Ovary (tissue), 9 donors: Measurements from ENCODE around the gene CCN2. TPM values are rescaled to one million over a fixed set of nuclear protein-coding genes. Genes with fewer than 3 reads are reported as not detected.

Experiments used
- DNase-seq, 5 donors: peaks; one replicate each; pipeline ENCODE4 v3.0.0-alpha.2; 2019 to 2020
- H3K27ac ChIP-seq, 2 donors: fragments of 200-600 bp; one replicate each; pipeline versions ENCODE4 v1.5.1 to v1.8.0; 2019 to 2022
- H3K27me3 ChIP-seq: fragments of 200-600 bp; one replicate; pipeline ENCODE4 v1.8.0; 2022
- H3K36me3 ChIP-seq: fragments of 200-600 bp; sonication (generic); one replicate; pipeline ENCODE4 v1.5.1; 2019
- H3K4me1 ChIP-seq: one replicate; pipeline ENCODE4 v1.8.1; 2013; ENCODE audit warnings: mild to moderate bottlenecking, moderate library complexity; ENCODE audit not compliant: insufficient read depth
- H3K4me3 ChIP-seq: fragments of 200-600 bp; sonication (generic); one replicate; pipeline ENCODE4 v1.5.1; 2017
- H3K9me3 ChIP-seq, 2 donors: fragments of 200-600 bp in 1 of 2; sonication (generic) in 1 of 2; one replicate each; pipeline versions ENCODE4 v1.5.1 to v1.8.1; 2013 to 2019; ENCODE audit warnings: mild to moderate bottlenecking in 1 of 2, moderate library complexity in 1 of 2
- EP300 ChIP-seq: sonication (generic); formaldehyde crosslinking; IDR thresholded peaks from one replicate; pipeline ENCODE4 v1.6.1; 2017; ENCODE audit warnings: antibody characterized with exemption
- POLR2A ChIP-seq: fragments of 450-650 bp; IDR thresholded peaks from one replicate; pipeline ENCODE4 v1.6.1; 2017; ENCODE audit warnings: antibody characterized with exemption, mild to moderate bottlenecking, moderate library complexity
- WGBS, 3 donors: extraction: QIAGEN DNeasy Blood & Tissue Kit in 1 of 3; methylation state at CpG; one replicate each; pipeline versions ENCODE4 v1.1.5 to v1.1.7; 2013 to 2017; 5-methylcytosine and 5-hydroxymethylcytosine counted together
- intact Hi-C, 4 donors: fragments of 100-400 bp; cut with DNase I; formaldehyde crosslinking; loops; one replicate each; pipeline versions ENCODE4 v1.11.0 to v1.15.1; 2022 to 2023
- polyA plus RNA-seq, 2 donors: library from polyadenylated mRNA; stranded (reverse); fragments of 200-250 nt in 1 of 2; fragments of 350-450 nt in 1 of 2; fragmentation: Illumina TruSeq in 1 of 2; extraction: RNeasy Lipid Tissue Mini Kit (QIAGEN cat#74804) in 1 of 2; gene quantifications; one replicate each; pipeline ENCODE4 v1.2.3, GENCODE V29; 2013 to 2014
- total RNA-seq, 7 donors: library from RNA; depleted of rRNA in 2 of 7; stranded (reverse); fragments of >200 nt in 2 of 7; fragmentation: NEBNext Ultra II Directional in 3 of 7; extraction: Animal tissue kit (Norgen Biotek cat#: 25700) in 3 of 7; gene quantifications; one replicate each; pipeline versions ENCODE4 v1.1.0 to v1.2.4, GENCODE V29; 2016 to 2023
- TF ChIP-seq, protein P1 (sequence below), 3 donors: fragments of 450-650 bp in 2 of 3; fragments of 200-600 bp in 1 of 3; IDR thresholded peaks; one replicate each; pipeline versions ENCODE4 v1.5.1 to v1.8.0; 2016 to 2022; ENCODE audit warnings: antibody characterized with exemption in 3 of 3, mild to moderate bottlenecking in 1 of 3
- donor health status: DM: no; HTN: no; CAD: no; lungs with moderate emphysema.
- donor health status: DM: no; HTN: no; CAD: no.
- donor health status: Bipolar disorder and iron deficiency.
- donor health status: DM: yes; HTN: yes; CAD: no.
- donor health status: DM: no; HTN: no; CAD: no.
- donor health status: DM: yes; HTN: yes; CAD: no.

Gene CCN2
- total and polyA plus RNA-seq, 9 donors = 18.3 to 191 (median 65.9) TPM

DNA sequence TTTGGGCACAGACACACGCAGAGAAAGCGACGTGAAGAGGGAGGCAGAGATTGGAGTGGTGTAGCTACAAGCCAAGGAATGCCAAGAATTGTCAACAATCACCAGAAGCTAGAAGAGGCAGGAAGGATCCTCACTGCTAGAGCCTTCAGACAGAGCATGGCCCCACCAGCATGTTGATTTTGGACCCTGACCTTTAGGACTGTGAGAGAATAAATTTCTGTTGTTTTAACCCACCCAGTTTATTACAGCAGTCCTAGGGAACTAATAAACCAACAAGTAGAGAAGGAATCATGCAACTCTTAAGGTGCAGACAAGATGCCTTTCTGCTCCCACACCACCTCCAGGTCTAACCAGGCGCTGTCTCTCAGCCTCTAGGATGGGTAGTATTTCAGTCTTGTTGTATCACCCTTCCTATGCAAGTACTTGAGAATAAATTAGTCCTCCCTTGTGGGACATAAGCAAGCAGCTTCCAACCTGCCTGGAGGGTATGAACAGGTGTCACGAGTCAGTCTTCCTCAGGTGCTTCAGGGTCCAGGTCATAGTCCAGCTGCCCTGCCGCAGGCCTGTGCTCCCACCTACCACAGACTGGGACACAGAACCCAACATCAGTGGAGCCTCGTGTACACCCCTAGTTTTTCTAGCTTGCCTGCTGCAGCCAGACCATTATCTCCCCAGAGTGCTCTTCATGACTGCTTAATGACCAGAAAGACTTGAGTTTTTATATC lies 46.4 kb upstream of the CCN2 start:
- intact Hi-C loops = no loop called here
- Histone ChIP-seq H3K36me3 (no peaks in the 10 kb centered on the region), H3K4me1 (no peaks in the 10 kb centered on the region), H3K27me3 (no peaks in the 10 kb centered on the region), H3K9me3 (no peaks in the 10 kb centered on the region), H3K27ac (no peak overlapping the region), H3K4me3 (no peak overlapping the region)
- WGBS, 3 donors = 60 to 67% (median 62%) methylated on average over 7 of the region's 7 CpGs
- TF ChIP-seq POLR2A (no peak), EP300 (no peak)
- TF ChIP-seq, protein P1, sequence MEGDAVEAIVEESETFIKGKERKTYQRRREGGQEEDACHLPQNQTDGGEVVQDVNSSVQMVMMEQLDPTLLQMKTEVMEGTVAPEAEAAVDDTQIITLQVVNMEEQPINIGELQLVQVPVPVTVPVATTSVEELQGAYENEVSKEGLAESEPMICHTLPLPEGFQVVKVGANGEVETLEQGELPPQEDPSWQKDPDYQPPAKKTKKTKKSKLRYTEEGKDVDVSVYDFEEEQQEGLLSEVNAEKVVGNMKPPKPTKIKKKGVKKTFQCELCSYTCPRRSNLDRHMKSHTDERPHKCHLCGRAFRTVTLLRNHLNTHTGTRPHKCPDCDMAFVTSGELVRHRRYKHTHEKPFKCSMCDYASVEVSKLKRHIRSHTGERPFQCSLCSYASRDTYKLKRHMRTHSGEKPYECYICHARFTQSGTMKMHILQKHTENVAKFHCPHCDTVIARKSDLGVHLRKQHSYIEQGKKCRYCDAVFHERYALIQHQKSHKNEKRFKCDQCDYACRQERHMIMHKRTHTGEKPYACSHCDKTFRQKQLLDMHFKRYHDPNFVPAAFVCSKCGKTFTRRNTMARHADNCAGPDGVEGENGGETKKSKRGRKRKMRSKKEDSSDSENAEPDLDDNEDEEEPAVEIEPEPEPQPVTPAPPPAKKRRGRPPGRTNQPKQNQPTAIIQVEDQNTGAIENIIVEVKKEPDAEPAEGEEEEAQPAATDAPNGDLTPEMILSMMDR (IDR thresholded peaks at IDR 0.05) = no peak
- no peak for DNase-seq

DNA sequence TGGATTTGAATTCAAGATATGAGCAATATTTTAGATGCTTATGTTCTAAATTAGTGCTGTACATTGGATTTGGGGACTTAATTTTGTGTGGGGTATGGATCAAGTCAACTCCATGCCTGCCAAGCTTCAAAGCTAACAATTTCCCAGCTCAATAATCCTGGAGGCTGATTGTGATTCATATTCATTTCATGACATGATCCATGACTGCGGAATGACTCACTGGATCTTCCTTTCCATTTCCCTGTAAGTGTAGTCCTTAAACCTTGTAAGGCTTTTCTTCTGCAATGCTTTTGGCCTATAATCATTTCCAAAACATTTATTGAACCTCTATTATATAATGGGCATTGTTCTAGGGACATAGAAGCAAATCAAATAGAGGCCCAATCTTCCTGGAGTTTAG lies 44.7 kb upstream of the CCN2 start:
- H3K27ac ChIP-seq = no peak overlapping the region
- H3K27me3 ChIP-seq = no peaks in the 10 kb centered on the region
- DNase-seq = no peak
- no peaks in the 10 kb centered on the region for H3K9me3 ChIP-seq
- H3K36me3 ChIP-seq = no peaks in the 10 kb centered on the region
- 97 to 98% (median 97%) methylated on average over 1 of the region's 1 CpG for WGBS, 3 donors
- intact Hi-C loops = no loop called here
- H3K4me1 ChIP-seq = no peaks in the 10 kb centered on the region
- no peak for TF ChIP-seq POLR2A
- no peak for TF ChIP-seq EP300
- TF ChIP-seq, protein P1 (IDR thresholded peaks at IDR 0.05) = no peak
- H3K4me3 ChIP-seq = no peak overlapping the region

DNA sequence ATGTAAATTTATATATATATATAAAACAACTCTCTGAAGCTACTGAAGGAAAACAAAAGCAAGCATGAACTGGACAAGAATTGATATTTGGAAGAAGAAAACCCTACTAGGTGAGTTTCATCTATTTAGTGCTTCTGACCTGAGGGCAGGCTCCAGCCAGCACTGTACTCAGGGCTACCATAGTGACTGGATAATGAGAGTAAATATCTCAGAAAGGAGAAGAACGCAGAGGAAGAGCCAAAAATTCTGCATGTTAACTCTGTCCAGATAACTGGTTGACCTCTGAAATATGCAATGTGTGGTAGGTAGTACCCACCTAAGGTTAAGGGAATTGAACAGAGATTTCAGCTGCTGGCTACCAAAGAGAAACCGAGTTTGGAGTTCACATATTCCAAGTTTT lies 41.4 kb upstream of the CCN2 start:
- H3K4me1 ChIP-seq = peaks cover under 1% of the 10 kb centered on the region
- no peaks in the 10 kb centered on the region for H3K36me3 ChIP-seq
- no peaks in the 10 kb centered on the region for H3K9me3 ChIP-seq
- intact Hi-C loops = no loop called here
- WGBS, 3 donors = 45 to 88% (median 65%) methylated on average over 2 of the region's 2 CpGs
- no peak for DNase-seq
- no peak overlapping the region for H3K27ac ChIP-seq
- no peaks in the 10 kb centered on the region for H3K27me3 ChIP-seq
- TF ChIP-seq POLR2A (no peak), EP300 (no peak)
- TF ChIP-seq, protein P1 (IDR thresholded peaks at IDR 0.05) = no peak
- H3K4me3 ChIP-seq = no peak overlapping the region

DNA sequence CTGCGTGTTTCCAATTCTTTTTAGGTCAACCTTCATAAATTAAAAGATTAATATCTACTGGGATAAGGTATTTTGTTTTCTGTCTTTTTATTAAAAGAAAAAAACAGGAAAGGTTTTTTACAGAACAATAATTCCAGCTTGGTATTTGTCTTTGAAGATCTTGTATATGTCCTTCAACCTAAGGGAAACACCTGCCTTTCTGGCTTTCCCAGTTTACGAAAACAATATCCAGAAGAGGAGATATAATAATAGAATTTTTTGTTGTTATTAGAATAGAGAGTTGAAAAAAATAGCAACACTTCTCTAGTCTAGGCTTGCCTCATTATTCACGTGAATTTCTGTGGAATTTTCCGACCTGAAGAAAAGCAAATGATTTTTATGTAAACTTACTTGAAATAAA lies 37.9 kb upstream of the CCN2 start:
- TF ChIP-seq EP300 = no peak
- TF ChIP-seq POLR2A = no peak
- TF ChIP-seq, protein P1 (IDR thresholded peaks at IDR 0.05) = no peak
- H3K9me3 ChIP-seq = no peaks in the 10 kb centered on the region

More for the DNA sequence above, 37.9 kb upstream of the CCN2 start:
- H3K36me3 ChIP-seq = no peaks in the 10 kb centered on the region
- intact Hi-C loops = no loop called here
- DNase-seq = no peak
- H3K4me1 ChIP-seq = peaks cover 3% of the 10 kb centered on the region
- H3K4me3 ChIP-seq = no peak overlapping the region
- H3K27ac ChIP-seq = no peak overlapping the region
- 83 to 89% (median 85%) methylated on average over 4 of the region's 4 CpGs for WGBS, 3 donors
- no peaks in the 10 kb centered on the region for H3K27me3 ChIP-seq
